ENCODE measurements around the gene RAVER2. TPM values are rescaled to one million over a fixed set of nuclear protein-coding genes. Genes with fewer than 3 reads are reported as not detected.

The RAVER2 gene
- total RNA-seq, 1 experiment from 2014 or later: 11.4 TPM

DNA sequence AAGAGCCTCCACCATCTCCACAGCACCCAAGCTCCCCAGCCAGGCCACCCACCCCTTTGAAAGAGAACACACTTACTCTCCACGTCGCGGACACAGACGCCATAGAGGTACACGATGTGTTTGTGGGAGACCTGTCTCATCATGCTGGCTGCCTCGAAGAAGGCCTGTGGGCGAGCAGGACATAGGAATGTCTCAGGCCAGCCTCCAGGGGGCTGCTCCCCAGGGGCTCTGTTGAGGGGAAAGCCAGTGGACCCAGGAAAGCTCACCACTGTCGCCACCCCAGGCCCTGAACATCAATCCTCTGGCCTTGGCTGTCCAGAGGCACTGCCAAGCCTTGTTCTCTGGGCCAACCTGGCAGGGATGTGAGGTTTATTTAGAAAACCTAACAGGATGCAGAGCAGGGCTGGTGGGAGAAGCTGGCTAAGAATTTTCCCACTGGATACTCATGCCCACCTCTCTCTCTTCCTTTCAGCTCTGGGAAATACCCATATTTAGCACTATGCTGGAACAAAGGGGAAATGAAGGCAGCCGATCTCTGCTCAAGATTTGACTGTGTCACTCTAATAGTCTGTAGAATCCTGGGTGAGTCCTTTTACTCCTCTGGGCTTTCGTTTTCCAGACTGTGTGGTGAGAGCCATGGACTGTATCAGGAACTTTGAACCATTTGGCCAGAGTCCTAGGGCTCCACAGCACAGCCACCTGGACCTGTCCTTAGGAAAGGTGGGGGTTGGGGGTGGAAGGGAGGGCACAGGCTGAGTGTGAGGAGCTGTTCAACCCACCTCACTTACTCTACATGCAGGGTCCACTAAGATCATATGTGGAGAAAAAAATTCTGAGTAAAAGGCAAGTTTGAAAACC, 101.9 kb downstream of the RAVER2 start:
- DNase-seq (no peak), ATAC-seq (no peak)
- CTCF ChIA-PET: no interaction called here
- no peaks in the 10 kb centered on the region for H3K36me3 ChIP-seq (ENCODE audit: low read depth, low read length)
- H3K4me1 ChIP-seq (ENCODE audit: insufficient read depth, low read length): peaks cover 3% of the 10 kb centered on the region
- H3K27ac ChIP-seq (ENCODE audit: low read length): no peak overlapping the region
- H3F3A ChIP-seq (ENCODE audit: low read length, unreplicated experiment): no peaks in the 10 kb centered on the region
- POLR2A ChIA-PET (ENCODE audit: unreplicated experiment): no interaction called here
- no peaks in the 10 kb centered on the region for H4K20me1 ChIP-seq (ENCODE audit: low read length)
- no TSS peak for BruUV-seq (replicated peaks)
- no peak overlapping the region for H2AFZ ChIP-seq (ENCODE audit: low read length)
- TF ChIP-seq, protein P1, sequence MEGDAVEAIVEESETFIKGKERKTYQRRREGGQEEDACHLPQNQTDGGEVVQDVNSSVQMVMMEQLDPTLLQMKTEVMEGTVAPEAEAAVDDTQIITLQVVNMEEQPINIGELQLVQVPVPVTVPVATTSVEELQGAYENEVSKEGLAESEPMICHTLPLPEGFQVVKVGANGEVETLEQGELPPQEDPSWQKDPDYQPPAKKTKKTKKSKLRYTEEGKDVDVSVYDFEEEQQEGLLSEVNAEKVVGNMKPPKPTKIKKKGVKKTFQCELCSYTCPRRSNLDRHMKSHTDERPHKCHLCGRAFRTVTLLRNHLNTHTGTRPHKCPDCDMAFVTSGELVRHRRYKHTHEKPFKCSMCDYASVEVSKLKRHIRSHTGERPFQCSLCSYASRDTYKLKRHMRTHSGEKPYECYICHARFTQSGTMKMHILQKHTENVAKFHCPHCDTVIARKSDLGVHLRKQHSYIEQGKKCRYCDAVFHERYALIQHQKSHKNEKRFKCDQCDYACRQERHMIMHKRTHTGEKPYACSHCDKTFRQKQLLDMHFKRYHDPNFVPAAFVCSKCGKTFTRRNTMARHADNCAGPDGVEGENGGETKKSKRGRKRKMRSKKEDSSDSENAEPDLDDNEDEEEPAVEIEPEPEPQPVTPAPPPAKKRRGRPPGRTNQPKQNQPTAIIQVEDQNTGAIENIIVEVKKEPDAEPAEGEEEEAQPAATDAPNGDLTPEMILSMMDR (conservative IDR thresholded peaks at IDR 0.05; ENCODE audit: low read depth, low read length): no peak
- TF ChIP-seq EZH2 (IDR thresholded peaks at IDR 0.05; ENCODE audit: low read length, unreplicated experiment) (no peak), EZH2phosphoT487 (IDR thresholded peaks at IDR 0.05; ENCODE audit: borderline replicate concordance, low read length) (no peak)
- H3K4me3 ChIP-seq (ENCODE audit: low read length): no peak overlapping the region
- H3K9me2 ChIP-seq (replicated peaks; ENCODE audit: low read length): no peaks in the 10 kb centered on the region
- no peak overlapping the region for H3K4me2 ChIP-seq (ENCODE audit: low read length)
- H3K9me3 ChIP-seq (ENCODE audit: low read length): no peaks in the 10 kb centered on the region
- no peaks in the 10 kb centered on the region for H3K79me2 ChIP-seq (ENCODE audit: low read length)
- intact Hi-C loops (cut with micrococcal nuclease): loop anchor here (1.0 kb wide), 1 partner anchor 25 kb away; no protein-coding TSS in a partner anchor
- no peaks in the 10 kb centered on the region for H3K27me3 ChIP-seq (ENCODE audit: low read length)
- H3K9ac ChIP-seq (ENCODE audit: low read length): no peak overlapping the region

DNA sequence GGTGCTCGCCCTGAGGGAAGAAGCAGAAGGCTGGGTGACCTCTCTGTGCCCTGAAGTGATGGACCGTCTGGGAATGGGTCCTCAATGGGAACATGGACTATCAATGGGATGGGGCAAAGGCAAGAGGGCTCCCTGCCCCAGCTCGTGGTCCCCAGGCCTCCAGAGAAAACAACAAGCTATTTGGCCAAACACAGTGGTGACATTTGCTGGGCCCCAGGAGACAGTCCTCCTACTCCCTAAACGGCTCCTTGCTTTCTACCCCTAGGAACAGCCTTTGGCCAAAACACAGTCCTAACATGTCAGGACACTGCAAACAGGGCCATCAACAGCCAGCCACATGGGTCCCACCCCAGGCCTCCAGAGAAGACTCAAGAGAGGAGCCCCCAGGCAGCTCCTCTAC, 102.8 kb downstream of the RAVER2 start:
- ChIA-PET CTCF (no interaction called here), POLR2A (ENCODE audit: unreplicated experiment) (no interaction called here)
- Histone ChIP-seq H2AFZ (ENCODE audit: low read length) (no peak overlapping the region), H3K9me2 (replicated peaks; ENCODE audit: low read length) (no peaks in the 10 kb centered on the region), H3K4me3 (ENCODE audit: low read length) (no peak overlapping the region), H3K27ac (ENCODE audit: low read length) (no peak overlapping the region), H3K79me2 (ENCODE audit: low read length) (no peaks in the 10 kb centered on the region), H3K4me1 (ENCODE audit: insufficient read depth, low read length) (no peaks in the 10 kb centered on the region), H3F3A (ENCODE audit: low read length, unreplicated experiment) (no peaks in the 10 kb centered on the region), H3K9me3 (ENCODE audit: low read length) (no peaks in the 10 kb centered on the region), H3K9ac (ENCODE audit: low read length) (no peak overlapping the region), H3K36me3 (ENCODE audit: low read depth, low read length) (no peaks in the 10 kb centered on the region), H3K27me3 (ENCODE audit: low read length) (no peaks in the 10 kb centered on the region), H3K4me2 (ENCODE audit: low read length) (no peak overlapping the region), H4K20me1 (ENCODE audit: low read length) (no peaks in the 10 kb centered on the region)
- ATAC-seq (no peak), DNase-seq (no peak)
- no TSS peak for BruUV-seq (replicated peaks)
- intact Hi-C loops (cut with micrococcal nuclease): no loop called here
- TF ChIP-seq EZH2phosphoT487 (IDR thresholded peaks at IDR 0.05; ENCODE audit: borderline replicate concordance, low read length) (no peak), EZH2 (IDR thresholded peaks at IDR 0.05; ENCODE audit: low read length, unreplicated experiment) (no peak)
- TF ChIP-seq, protein P1 (conservative IDR thresholded peaks at IDR 0.05; ENCODE audit: low read depth, low read length): no peak

DNA sequence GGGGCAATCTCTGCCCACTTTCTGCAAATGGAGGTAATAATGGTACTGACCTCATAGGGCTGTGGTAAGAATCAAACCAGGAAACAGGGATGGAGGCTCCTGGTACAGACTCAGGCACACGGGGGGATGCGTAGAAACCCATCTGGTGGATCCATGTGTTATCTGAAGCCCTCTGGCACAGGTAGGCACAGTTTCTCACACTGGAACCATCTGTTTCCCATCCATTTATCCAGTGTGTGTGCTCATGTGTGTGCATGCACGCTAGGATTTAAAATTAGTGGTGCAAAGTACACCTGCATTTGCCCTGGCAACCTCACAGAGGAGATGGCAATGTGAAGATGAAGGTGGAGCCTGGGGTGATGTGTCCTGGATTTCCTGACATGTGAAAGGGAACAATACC, 103.3 kb downstream of the RAVER2 start:
- no peaks in the 10 kb centered on the region for H3K9me3 ChIP-seq (ENCODE audit: low read length)
- BruUV-seq (replicated peaks): no TSS peak
- ChIA-PET CTCF (no interaction called here), POLR2A (ENCODE audit: unreplicated experiment) (no interaction called here)
- no peaks in the 10 kb centered on the region for H3F3A ChIP-seq (ENCODE audit: low read length, unreplicated experiment)
- intact Hi-C loops (cut with micrococcal nuclease): no loop called here
- H3K4me3 ChIP-seq (ENCODE audit: low read length): no peak overlapping the region
- H3K4me2 ChIP-seq (ENCODE audit: low read length): no peak overlapping the region
- H3K79me2 ChIP-seq (ENCODE audit: low read length): no peaks in the 10 kb centered on the region
- H2AFZ ChIP-seq (ENCODE audit: low read length): no peak overlapping the region
- DNase-seq (no peak), ATAC-seq (no peak)
- TF ChIP-seq, protein P1 (conservative IDR thresholded peaks at IDR 0.05; ENCODE audit: low read depth, low read length): no peak
- TF ChIP-seq EZH2 (IDR thresholded peaks at IDR 0.05; ENCODE audit: low read length, unreplicated experiment) (no peak), EZH2phosphoT487 (IDR thresholded peaks at IDR 0.05; ENCODE audit: borderline replicate concordance, low read length) (no peak)
- H3K9ac ChIP-seq (ENCODE audit: low read length): no peak overlapping the region
- H3K36me3 ChIP-seq (ENCODE audit: low read depth, low read length): no peaks in the 10 kb centered on the region
- H3K27ac ChIP-seq (ENCODE audit: low read length): no peak overlapping the region
- H3K4me1 ChIP-seq (ENCODE audit: insufficient read depth, low read length): no peaks in the 10 kb centered on the region
- no peaks in the 10 kb centered on the region for H3K27me3 ChIP-seq (ENCODE audit: low read length)
- no peaks in the 10 kb centered on the region for H4K20me1 ChIP-seq (ENCODE audit: low read length)
- H3K9me2 ChIP-seq (replicated peaks; ENCODE audit: low read length): no peaks in the 10 kb centered on the region
